Neural progenitor cell (in vitro differentiated cells): ENCODE results near the gene WWTR1.

Experiments used
- CTCF ChIP-seq: fragments of 200-600 bp; sonication (generic); IDR thresholded peaks from 2 replicates; pipeline ENCODE4 v1.5.1; 2017; ENCODE audit warnings: antibody characterized with exemption, mild to moderate bottlenecking
- EZH2 ChIP-seq: fragments of 200-600 bp; sonication (generic); IDR thresholded peaks from 2 replicates; pipeline ENCODE4 v1.6.1; 2017; ENCODE audit warnings: antibody characterized with exemption, mild to moderate bottlenecking, moderate library complexity
- EZH2phosphoT487 ChIP-seq: fragments of 200-600 bp; sonication (generic); IDR thresholded peaks from 2 replicates; pipeline ENCODE4 v1.6.1; 2017; ENCODE audit warnings: antibody characterized with exemption

GRCh38 chr3:149646181-149646766 is 11.6 kb downstream of the WWTR1 start:
- TF ChIP-seq EZH2phosphoT487 (no peak), CTCF (no peak), EZH2 (no peak)
